GM19239 (cell line): Measurements from ENCODE around the gene TTC23.
"Not testable (repeated sequence)": the region's sequence is repeated elsewhere in the genome, so short reads cannot be mapped to it uniquely, and the experiment has no call there.

ENCODE experiments used
- DNase-seq: peaks from one replicate; pipeline ENCODE4 v3.0.0; 2011; ENCODE audit warnings: low spot score; ENCODE audit not compliant: insufficient read length
- FAIRE-seq: peaks from 2 replicates; lab custom pipeline; 2011; peaks lifted over from hg19 to GRCh38; lab: Jason Lieb, UNC

The TTC23 gene

DNA sequence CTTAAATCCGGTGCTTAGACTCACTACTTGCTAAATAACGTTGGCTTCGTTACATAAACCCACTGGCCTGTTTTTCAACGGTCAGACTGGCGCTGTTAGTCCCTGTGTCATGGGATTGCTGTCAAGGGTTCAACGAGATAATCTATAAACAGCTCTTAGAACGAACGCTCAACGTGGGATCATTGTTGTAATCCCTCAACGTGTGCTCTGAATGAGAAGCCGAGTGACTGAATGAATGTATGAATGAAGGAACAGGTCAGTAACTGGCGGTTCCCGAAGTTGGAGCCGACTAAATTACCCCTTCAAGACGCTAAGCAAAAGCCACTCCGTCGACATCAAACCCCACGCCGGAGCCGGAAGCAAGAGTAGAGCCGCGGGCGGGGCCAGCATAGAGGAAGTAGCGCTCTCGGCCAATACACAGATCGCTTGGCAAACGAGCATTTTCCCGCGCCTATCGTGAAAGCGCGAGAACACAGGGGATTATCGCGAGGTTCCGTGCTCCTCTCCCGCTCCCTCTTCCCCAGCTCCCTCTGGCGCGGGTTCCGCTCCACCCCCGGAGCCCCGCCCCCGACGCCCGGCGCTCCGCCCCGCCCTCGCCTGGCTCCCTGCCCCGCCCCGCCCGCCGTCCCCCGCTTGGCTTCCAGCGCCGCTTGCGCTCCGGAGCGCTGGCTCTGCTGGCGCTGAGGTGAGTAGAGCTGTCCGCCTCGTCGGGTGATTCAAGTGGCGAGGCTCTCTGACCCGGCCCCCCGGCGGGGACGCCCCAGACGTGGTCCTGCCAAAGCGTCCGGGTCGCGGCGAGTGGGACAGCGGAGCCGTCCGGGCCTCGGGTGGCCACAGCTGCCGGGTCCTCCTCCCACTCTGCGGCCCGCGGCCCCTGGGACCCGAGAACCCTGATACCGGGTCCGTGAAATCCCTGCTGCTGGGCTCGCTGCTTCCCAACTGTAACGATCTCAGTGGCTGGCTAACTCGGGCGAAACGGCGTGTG lies 1.8 kb upstream of the TTC23 start, which contains the start of gene LRRC28:
TSS of gene LRRC28 (plus strand) at position 625 of the 985 bp plus-strand sequence. CDS start 4,477 bp downstream, outside the sequence.
- FAIRE-seq = peak; percentile 100

DNA sequence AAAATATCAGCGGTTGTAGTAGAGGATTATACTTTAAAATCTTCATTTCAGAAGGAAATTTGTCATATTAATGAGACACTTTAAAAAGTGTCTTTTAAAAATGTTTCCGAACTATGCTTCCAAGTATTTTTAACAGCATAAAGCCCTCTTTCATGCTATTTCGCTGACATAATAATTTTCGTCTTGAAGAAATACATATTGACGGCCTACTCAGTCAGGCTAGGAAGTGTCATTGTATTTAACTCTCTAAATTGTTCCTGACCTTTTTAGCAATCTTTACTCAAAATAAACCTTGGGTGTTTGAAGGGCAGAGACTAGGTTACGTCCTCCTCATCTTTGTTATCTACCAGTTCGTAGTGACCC lies 1.1 kb upstream of the TTC23 start:
- FAIRE-seq (no peak), DNase-seq (no peak)

More for the DNA sequence above, 1.8 kb upstream of the TTC23 start, which contains the start of gene LRRC28:
- DNase-seq = peak; percentile 71

DNA sequence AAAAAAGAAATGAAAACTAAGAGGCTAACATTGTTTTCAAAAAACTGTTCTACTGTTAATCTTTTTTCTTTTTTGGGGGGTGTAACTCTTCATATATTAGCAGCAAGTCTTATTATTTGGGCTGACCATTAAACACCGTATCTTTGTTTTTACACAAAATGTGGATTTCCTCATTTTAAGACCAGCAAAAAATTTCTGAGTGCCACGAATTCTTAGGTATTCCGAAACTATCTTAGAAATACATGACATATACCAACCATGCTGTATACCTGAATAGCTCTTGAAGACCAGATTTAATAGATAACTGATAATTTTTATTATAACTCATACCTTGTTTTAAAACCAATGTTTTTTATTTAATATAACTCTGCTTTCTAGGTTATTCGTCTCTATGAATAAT lies 620 bp upstream of the TTC23 start:
- no peak for FAIRE-seq

DNA sequence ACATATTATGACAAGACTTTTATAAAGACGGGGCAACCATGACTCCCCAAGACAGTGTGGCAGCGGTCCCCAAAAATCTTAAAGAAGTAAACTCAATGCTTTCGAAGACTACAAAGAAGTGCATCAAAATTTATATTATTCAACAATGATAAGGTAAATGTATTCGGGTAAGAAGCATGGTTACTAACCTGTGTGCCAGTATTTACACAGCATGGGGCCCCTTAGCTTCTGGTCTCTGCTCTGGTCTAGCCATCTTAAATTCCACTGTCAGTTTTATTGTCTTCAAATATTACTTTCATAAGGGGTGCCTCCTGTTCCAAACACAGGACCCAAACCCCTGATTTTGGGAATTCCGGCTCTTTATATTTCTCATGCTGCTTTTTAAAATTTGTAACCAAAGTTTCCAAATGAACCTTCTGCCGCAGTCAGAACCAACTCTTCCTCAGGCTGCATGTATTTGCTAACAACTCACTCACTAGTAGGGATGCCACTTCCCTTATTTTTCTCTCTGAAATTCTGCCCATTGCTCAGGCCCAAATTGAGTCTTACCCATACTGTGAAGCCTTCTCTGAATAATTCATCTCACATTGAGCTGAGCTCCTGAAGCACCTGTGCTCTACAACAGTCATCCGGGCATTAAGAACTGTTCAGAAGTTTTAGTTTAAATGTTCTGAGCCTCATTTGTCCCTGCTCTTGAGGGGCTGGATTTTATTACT lies 1.2 kb downstream of the TTC23 start:
- FAIRE-seq = peak; percentile 65
- no peak for DNase-seq

More for the DNA sequence above, 620 bp upstream of the TTC23 start:
- no peak for DNase-seq

DNA sequence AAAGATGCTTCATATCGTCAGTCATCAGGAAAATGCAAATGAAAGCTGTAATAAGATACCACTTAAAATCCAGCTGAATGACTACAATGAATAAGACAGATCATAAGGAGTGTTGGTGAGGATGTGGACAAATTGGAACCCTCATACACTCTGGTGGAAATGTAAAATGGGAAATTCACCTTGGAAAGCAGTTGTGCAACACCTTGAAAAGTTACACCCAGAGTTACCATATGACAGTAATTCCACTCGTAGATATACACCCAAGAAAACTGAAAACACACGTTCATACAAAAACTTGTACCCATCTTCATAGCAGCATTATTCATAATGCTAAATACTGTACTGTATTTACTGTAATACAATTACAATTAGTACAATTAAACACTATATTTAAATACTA lies 2.3 kb downstream of the TTC23 start:
- DNase-seq = no peak
- no peak for FAIRE-seq

DNA sequence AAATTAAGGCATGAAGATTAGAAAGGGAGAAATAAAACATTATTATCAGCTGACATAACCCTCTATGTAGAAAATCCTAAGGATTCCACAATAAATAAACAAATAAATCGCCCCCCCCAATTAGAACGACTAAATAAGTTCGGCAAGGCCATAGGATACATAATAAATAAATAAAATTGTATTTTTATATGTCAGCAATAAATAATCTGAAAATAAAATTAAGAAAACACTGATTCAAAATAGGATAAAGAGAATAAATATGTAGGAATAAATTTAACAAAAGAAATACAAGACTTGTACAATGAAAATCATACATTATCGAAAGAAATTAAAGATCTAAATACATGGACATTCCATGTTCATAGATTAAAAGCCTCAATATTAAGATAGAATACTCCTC lies 5.1 kb downstream of the TTC23 start:
- no peak for FAIRE-seq
- DNase-seq = no peak

DNA sequence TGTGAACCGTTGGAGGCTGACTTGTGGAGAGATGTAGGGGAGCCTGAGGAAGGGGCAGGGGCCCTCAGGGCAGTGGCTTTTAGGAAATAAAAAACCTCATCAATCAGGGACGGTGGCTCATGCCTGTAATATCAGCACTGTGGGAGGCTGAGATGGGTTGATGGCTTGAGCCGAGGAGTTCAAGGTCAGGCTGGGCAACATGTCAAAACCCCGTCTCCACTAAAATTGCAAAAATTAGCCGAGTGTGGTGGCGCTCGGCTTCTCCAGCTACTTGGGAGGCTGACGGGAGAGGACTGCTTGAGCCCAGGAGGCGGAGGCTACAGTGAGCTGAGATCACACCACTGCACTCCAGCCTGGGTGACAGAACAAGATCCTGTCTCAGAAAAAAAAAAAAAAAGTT lies 7.6 kb downstream of the TTC23 start:
- FAIRE-seq (no peak), DNase-seq (no peak)

DNA sequence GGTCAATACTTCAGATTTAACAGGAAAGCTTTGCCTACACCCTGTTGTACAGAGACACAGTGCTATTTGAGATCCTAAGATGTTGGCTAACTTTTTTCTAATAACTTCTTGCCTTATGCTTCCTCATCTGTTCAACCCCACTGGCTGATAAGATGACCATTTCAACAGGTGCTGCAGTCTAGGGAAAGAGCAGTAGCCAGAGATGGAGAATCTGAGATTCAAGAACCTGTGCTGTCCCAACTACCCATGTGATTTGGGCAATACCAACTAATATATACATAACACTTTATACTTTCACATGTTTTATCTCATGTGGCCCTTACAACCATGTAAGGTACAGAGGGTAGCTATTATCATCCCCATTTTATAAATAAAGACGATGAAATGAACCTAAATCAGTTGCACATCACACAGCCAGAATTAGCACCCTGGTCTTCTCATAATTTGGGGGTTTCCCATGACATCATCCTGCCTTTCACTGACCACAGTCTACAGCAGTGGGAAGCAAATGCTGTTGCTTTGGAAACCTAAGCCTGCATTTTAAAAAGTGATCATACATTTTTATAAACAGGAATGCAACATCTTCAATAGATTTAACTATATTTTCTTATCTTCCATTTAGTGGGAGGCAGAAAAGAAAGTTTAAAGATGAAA lies 9.7 kb downstream of the TTC23 start:
- FAIRE-seq (peak; percentile 93), DNase-seq (no peak)

DNA sequence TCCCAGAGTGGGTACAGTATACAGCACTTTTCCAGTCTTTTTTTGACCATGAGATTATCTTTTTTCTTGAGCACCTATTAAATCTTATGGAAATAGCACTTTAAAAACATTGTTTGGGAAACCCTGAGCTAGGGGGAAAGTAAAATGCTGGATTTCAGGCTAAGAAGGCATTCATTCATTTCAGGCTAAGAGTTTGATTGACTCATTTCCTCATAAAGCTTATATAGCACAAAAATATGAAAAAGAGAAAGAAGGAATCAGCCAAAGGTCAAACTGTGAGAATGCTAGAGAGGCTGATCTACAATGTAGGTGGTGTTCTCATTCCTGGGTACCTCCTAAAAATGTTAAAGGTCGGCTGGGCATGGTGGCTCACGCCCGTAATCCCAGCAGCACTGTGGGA lies 10.5 kb downstream of the TTC23 start:
- FAIRE-seq (no peak), DNase-seq (no peak)

DNA sequence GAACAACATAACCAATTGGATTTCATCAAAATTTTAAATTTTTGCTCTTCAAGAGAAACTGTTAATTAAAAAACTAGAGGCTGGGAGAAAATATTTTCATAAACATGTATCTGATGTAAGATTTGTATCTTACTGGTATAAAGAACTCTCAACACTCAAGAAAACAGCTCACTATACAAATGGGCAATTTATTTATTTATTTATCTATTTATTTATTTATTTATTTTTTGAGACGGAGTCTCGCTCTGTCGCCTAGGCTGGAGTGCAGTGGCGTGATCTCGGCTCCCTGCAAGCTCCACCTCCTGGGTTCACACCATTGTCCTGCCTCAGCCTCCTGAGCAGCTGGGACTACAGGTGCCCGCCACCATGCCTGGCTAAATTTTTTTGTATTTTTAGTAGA lies 15.2 kb downstream of the TTC23 start:
- not testable (repeated sequence) for FAIRE-seq, DNase-seq

DNA sequence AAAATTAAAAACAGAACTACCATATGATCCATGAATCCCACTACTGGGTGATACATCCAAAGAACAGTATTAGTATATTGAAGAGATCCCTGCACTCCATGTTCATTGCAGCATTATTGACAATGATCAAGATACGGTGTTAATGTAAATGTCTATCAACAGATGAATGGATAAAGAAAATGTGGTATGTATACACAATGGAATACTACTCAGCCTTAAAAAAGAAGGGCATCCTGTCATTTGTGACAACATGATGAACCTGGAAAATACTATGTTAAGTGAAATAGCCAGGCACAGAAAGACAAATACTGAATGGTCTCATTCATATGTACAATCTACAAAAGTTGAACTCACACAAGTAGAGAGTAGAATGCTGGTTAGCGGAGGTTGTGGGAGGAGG lies 16.6 kb downstream of the TTC23 start:
- FAIRE-seq (no peak), DNase-seq (no peak)

DNA sequence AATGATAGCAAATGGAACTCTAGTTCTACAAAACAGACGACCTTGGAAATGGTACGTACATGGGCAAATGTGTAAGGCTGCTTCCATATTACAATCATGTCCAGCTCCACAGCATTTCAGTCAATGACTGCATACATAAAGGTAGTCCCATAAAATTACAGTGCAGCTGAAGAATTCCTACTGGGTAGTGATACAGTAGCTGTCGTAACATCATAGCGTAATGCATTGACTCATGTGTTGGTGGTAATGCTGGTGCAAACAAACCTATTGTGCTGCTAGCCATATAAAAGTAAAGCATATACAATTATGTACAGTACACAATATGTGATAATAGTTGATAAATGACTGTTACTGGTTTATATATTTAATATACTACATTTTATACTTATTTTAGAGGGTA lies 18.5 kb downstream of the TTC23 start:
- FAIRE-seq = no peak
- DNase-seq = no peak

DNA sequence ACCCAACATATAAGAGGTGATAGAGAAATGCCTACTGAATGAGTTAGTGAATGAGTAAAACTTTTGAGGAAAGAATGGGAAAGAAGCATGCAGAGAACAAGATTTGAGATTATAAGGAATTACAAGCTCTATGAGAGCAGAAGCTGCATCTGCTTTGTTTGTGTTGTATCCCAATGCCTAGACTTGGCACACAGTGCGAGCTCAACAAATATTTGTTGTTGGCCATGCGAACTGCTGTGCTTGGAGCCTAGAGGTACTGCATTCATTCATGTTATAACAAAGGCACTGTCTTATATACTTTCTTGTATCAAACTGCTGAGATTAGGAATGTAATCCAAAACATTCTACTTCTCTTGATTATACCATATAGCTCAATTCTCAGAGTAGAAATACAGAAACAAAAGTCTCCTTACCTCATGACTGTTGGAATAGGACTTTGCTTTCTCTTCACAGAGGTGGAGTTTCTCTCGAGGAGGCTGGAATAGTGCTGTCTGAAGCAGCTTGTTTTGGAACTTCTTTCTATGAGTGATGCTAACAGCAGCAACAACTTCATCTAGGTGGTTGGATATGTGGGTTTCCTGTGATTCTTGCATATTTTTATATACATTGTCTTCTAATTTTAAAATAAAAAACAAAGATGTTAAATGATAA lies 21.1 kb downstream of the TTC23 start:
- FAIRE-seq (no peak), DNase-seq (no peak)

DNA sequence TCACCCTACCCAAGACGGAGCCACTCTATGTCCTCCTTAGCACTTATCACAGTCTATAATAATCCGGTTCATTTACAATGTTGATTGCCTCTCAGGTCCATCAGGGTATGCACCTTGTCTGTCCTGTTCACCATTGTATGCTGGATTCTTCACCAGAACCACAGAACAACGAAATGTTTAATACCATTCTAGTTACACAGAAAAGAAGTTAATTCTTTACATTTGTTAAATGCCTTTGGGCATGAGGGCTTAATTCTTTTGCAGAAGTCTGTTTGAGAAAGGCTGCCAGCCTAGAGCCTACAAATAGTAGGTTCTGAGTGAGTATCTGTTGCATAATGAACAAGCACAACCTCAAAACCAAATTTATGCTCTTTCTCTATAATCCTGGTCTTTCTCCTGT lies 22.6 kb downstream of the TTC23 start:
- DNase-seq = no peak
- FAIRE-seq = no peak

DNA sequence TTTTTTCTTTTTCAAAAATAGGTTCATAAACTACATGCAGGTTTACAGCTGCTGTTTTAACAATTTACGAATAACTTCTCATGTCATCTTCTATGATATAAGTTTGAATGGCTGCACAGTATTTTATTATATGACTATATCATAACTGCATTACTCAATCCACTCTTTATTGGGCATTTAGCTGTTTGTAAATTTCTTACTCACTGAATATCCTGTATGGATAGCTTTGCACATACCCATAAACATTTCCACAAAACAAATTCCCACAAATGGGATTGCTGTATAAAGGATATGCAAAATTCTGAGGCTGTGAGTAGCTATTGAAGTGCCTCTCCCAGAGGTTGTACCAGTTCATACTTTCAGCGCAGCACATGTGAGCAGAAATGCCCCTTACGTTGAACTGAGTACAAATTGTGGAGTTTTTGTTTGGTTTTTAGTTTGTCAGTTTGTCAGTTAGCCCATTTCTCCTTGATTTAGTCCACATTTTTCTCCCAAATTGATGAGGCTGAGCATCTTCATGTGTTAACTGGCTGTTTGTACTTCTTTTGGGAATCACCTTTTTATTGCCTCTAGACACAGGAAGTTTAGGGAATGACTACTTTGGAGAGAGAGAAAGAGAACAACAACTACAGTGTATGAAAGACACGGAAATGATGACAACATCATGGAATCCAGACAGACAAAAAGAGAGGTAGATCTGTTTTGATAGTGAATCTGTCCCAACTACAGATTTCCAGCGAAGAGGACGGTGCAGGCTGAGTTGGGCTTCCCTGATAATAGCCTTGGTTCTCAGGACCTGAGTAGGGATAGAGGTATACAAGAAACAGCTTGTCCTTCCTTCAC lies 24.8 kb downstream of the TTC23 start:
- DNase-seq = no peak
- FAIRE-seq = no peak

DNA sequence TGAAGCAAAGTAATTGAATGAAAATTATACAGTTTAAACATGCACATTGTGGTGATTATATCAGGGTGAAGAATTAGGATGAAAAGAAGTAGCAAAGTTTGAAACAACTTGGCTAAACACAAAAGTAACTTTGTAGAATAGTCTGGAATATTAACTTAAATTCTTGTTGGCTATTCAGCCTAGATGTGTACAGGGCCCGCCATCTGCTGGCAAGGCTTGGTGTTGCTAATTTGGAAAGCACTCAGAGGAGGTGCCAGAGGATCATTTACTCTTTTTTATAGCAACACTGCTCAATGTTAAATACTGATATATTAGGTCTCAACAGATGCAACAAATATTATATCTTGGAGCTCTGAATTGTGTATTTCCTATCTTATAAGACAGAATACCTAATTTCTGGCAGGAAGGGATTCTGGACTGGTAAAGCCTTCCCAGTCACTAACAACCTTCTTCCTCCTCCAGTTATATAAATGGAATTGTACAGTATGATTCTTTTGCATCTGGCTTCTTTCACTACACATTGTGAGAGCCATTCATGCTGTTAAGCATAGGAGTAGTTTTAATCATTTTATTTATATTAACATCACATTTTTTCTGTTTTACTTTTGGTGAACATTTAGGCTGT lies 36.1 kb downstream of the TTC23 start:
- FAIRE-seq (peak; percentile 95), DNase-seq (peak; percentile 27)

DNA sequence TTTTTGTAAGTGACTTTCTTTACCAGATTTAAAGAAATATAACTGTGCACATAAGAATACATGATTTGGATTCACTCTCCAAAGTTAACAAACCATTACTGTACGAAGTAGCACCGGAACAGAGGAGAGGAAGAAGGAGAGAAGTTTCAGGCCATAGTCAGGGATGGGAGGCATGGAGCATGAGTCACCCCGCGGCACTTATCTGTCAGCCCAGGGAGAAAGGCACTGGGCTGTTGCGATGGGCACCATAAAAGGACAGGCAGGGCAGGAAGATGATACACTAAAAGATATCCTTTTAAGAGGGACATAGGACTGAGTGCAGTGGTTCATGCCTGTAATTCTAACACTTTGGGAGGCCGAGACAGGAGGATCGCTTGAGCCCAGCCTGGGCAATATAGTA lies 37.0 kb downstream of the TTC23 start:
- DNase-seq = no peak
- no peak for FAIRE-seq

DNA sequence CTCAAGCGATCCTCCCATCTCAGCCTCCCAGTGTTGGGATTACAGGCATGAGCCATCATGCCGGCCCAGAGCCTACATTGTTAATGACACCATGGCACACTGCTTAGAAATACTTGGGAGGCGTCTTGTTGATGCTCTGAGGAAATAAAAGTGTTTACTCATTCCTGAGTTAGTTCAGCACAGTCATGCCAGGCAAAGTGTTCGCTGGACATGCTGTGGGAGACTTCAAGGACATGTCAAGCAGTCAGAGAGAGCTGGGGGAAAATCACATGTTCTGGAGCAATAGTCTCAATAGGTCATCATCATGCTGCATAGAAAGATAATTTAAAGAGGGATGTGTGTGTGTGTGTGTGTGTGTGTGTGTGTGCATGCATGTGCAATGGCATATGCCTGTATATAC lies 37.5 kb downstream of the TTC23 start:
- no peak for FAIRE-seq

DNA sequence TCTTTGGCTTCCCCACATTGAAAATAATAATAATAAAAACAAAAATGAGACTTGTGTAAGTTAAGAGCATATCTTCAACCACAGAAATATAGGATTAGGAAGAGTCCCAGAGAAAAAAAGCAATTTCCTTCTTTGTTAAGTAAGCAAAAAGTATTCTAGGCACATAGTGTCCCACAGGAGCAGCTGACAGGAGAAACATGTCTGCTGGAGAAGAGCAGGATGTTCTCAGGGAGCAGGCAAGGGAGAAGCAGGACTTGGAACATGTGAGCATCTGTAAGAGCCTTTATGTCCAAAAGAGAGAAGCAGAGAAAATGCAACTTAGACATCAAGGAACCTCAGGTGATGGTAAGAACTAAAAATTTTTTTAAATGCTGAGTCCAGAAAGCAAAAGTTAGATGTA lies 39.0 kb downstream of the TTC23 start:
- FAIRE-seq (no peak), DNase-seq (no peak)

More for the DNA sequence above, 37.5 kb downstream of the TTC23 start:
- DNase-seq = no peak
